NCI-H1092 treated with DMSO at 0.1 percent for 48 hours (cell line): ENCODE measurements around the gene NDUFB6.
"Not testable (repeated sequence)": the region's sequence is repeated elsewhere in the genome, so short reads cannot be mapped to it uniquely, and the experiment has no call there.

Source experiments
- DNase-seq: peaks from one replicate; lab custom pipeline; 2025; lab: John Stamatoyannopoulos, UW

The NDUFB6 gene

GRCh38 chr9:32524558-32524891 lies 48.4 kb downstream of the NDUFB6 start:
- not testable (repeated sequence) for DNase-seq

GRCh38 chr9:32523910-32524309 lies 49.0 kb downstream of the NDUFB6 start:
- no peak for DNase-seq

- no peak for DNase-seq
Measured at GRCh38 chr9:32518276-32518675, 54.7 kb downstream of the NDUFB6 start.

GRCh38 chr9:32516241-32516640 lies 56.7 kb downstream of the NDUFB6 start:
- no peak for DNase-seq

- no peak for DNase-seq
Measured at GRCh38 chr9:32508728-32509127, 64.2 kb downstream of the NDUFB6 start.

- no peak for DNase-seq
Measured at GRCh38 chr9:32503008-32503407, 70.0 kb downstream of the NDUFB6 start.
